Measurements from ENCODE around the gene BBIP1.

BBIP1 gene

DNA sequence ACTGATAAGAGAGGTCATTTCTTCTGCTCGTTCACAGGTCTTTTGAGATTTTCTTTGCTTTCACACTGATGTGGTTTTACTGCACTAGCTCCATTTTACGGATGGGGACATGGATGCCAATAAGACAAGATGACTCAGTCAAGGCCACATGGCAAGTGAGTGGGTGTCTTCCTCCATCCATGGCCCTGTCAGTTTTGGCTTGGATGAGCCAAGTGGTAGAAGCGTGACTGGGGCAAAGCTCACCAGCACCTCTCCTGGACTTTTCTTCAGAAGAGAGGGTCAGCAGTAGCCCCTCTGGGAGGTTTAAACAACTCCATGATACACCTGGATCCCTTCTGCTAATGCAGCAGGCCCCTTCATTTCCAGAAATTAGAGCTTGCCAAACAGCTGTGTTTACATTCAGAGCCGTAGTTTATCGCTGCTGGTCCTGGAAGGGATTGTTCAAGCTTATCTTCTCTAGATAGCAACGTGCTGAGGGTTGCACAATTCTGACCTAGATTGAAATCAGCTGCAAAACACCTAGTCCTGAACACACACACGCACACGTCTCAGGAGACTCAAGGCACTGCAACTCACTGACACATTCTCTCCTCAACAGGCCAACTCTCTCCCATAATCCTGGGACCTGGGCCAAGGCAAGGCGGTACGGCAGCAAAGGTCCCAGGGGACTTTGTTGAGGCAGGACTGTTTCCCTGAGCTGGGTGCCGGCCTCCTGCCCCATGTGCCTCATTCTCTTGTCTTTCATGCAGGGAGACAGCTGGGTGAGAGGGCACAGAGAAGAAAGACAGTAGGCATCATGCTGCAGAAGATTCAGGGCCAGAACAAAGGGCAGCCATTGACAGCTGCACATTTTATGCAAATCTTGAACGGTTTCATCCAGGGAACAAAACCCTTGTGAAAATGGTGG, 61.5 kb downstream of the BBIP1 start:
- TF ChIP-seq, protein P1, sequence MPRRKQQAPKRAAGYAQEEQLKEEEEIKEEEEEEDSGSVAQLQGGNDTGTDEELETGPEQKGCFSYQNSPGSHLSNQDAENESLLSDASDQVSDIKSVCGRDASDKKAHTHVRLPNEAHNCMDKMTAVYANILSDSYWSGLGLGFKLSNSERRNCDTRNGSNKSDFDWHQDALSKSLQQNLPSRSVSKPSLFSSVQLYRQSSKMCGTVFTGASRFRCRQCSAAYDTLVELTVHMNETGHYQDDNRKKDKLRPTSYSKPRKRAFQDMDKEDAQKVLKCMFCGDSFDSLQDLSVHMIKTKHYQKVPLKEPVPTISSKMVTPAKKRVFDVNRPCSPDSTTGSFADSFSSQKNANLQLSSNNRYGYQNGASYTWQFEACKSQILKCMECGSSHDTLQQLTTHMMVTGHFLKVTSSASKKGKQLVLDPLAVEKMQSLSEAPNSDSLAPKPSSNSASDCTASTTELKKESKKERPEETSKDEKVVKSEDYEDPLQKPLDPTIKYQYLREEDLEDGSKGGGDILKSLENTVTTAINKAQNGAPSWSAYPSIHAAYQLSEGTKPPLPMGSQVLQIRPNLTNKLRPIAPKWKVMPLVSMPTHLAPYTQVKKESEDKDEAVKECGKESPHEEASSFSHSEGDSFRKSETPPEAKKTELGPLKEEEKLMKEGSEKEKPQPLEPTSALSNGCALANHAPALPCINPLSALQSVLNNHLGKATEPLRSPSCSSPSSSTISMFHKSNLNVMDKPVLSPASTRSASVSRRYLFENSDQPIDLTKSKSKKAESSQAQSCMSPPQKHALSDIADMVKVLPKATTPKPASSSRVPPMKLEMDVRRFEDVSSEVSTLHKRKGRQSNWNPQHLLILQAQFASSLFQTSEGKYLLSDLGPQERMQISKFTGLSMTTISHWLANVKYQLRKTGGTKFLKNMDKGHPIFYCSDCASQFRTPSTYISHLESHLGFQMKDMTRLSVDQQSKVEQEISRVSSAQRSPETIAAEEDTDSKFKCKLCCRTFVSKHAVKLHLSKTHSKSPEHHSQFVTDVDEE (CRISPR knock-in tag; IDR thresholded peaks at IDR 0.05) = peak; percentile 71
- TF ChIP-seq ARNTL (CRISPR knock-in tag; IDR thresholded peaks at IDR 0.05; ENCODE audit: borderline replicate concordance, low read depth) = no peak
- TF ChIP-seq ZC3H10 (CRISPR knock-in tag; IDR thresholded peaks at IDR 0.05) = no peak
- TF ChIP-seq, protein P2, sequence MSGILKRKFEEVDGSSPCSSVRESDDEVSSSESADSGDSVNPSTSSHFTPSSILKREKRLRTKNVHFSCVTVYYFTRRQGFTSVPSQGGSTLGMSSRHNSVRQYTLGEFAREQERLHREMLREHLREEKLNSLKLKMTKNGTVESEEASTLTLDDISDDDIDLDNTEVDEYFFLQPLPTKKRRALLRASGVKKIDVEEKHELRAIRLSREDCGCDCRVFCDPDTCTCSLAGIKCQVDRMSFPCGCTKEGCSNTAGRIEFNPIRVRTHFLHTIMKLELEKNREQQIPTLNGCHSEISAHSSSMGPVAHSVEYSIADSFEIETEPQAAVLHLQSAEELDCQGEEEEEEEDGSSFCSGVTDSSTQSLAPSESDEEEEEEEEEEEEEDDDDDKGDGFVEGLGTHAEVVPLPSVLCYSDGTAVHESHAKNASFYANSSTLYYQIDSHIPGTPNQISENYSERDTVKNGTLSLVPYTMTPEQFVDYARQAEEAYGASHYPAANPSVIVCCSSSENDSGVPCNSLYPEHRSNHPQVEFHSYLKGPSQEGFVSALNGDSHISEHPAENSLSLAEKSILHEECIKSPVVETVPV (CRISPR knock-in tag; IDR thresholded peaks at IDR 0.05) = no peak
- TF ChIP-seq GLIS3 (CRISPR knock-in tag; IDR thresholded peaks at IDR 0.05) = no peak
- TF ChIP-seq ISL1 (CRISPR knock-in tag; IDR thresholded peaks at IDR 0.05) = no peak
- TF ChIP-seq, protein P3, sequence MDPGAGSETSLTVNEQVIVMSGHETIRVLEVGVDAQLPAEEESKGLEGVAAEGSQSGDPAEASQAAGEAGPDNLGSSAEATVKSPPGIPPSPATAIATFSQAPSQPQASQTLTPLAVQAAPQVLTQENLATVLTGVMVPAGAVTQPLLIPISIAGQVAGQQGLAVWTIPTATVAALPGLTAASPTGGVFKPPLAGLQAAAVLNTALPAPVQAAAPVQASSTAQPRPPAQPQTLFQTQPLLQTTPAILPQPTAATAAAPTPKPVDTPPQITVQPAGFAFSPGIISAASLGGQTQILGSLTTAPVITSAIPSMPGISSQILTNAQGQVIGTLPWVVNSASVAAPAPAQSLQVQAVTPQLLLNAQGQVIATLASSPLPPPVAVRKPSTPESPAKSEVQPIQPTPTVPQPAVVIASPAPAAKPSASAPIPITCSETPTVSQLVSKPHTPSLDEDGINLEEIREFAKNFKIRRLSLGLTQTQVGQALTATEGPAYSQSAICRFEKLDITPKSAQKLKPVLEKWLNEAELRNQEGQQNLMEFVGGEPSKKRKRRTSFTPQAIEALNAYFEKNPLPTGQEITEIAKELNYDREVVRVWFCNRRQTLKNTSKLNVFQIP (CRISPR knock-in tag; IDR thresholded peaks at IDR 0.05; ENCODE audit: borderline replicate concordance, low read depth) = no peak
- TF ChIP-seq RARB (CRISPR knock-in tag; IDR thresholded peaks at IDR 0.05) = no peak
- peak; percentile 56; the same call in 1 of the 2 replicates for TF ChIP-seq TCF4 (CRISPR knock-in tag; IDR thresholded peaks at IDR 0.05; ENCODE audit: borderline replicate concordance)
- TF ChIP-seq ESRRG (CRISPR knock-in tag; IDR thresholded peaks at IDR 0.05) = no peak
- TF ChIP-seq ZNF565 (CRISPR knock-in tag; conservative IDR thresholded peaks at IDR 0.05; ENCODE audit: low read depth) = no peak
- no peak for ATAC-seq

DNA sequence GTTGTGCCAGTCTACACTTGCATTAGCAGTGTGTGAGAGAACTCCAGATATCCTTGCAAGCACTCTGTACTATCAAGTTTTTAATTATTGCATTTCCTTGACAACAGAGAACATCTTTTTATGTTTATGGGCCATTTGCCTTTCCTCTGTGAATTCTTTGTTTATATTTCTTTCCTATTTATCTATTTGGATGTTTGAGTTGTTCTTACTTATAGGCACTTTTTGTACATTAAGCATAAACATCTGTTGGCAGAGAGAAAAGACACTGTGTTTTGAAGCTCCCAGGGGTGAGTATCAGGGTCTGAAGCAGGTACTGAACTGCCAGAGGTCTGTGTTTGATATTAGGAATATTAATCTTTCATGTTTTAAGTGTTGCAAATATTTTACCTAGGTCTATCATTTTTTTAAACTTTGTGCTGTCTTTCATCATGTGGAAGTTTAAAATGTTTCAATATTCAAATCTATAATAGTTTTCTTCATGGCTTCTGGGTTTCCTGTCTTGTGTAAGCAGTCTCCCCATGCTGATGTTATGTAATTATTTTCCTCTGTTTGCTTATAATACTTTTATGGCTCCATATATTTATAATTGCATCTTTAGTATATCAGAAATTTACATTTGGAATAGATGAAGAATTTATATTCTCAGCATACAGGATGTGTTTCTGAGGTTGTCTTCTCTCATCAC, 64.9 kb downstream of the BBIP1 start:
- no peak for ATAC-seq
- TF ChIP-seq GLIS3 (CRISPR knock-in tag; IDR thresholded peaks at IDR 0.05) = no peak

DNA sequence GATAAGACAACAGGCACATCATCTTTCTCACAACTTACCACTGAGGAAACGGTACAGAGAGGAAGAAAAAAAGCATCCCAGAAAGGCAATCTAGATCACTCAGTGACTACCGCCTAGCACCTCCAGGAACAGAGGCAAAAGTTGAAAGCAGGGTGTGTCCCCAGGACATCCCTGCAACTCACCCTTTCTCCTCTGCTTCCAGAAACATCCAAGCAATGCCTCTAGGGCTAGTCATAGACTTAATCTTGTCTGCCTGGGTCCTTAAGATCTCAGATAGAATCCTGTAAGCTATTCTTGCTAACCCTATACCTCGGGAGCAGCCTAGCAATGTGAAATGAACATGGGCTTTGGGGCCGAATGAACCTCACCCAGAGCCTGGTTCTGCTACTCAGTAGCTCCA, 66.0 kb downstream of the BBIP1 start:
- ATAC-seq = no peak

More for the DNA sequence above, 66.0 kb downstream of the BBIP1 start:
- TF ChIP-seq SNAI2 (CRISPR knock-in tag; IDR thresholded peaks at IDR 0.05) (no peak), PPARA (CRISPR knock-in tag; IDR thresholded peaks at IDR 0.05; ENCODE audit: borderline replicate concordance) (no peak), TOX (CRISPR knock-in tag; IDR thresholded peaks at IDR 0.05; ENCODE audit: borderline replicate concordance) (no peak), ZNF8 (CRISPR knock-in tag; IDR thresholded peaks at IDR 0.05) (no peak), ESRRG (CRISPR knock-in tag; IDR thresholded peaks at IDR 0.05) (no peak), RARB (CRISPR knock-in tag; IDR thresholded peaks at IDR 0.05) (no peak), TCF4 (CRISPR knock-in tag; IDR thresholded peaks at IDR 0.05; ENCODE audit: borderline replicate concordance) (no peak), ZFP30 (CRISPR knock-in tag; IDR thresholded peaks at IDR 0.05) (no peak), ZFP3 (CRISPR knock-in tag; IDR thresholded peaks at IDR 0.05) (no peak), CSDC2 (CRISPR knock-in tag; IDR thresholded peaks at IDR 0.05) (no peak), ZC3H10 (CRISPR knock-in tag; IDR thresholded peaks at IDR 0.05) (no peak)
- TF ChIP-seq, protein P3 (CRISPR knock-in tag; IDR thresholded peaks at IDR 0.05; ENCODE audit: borderline replicate concordance, low read depth) = no peak
- TF ChIP-seq, protein P4, sequence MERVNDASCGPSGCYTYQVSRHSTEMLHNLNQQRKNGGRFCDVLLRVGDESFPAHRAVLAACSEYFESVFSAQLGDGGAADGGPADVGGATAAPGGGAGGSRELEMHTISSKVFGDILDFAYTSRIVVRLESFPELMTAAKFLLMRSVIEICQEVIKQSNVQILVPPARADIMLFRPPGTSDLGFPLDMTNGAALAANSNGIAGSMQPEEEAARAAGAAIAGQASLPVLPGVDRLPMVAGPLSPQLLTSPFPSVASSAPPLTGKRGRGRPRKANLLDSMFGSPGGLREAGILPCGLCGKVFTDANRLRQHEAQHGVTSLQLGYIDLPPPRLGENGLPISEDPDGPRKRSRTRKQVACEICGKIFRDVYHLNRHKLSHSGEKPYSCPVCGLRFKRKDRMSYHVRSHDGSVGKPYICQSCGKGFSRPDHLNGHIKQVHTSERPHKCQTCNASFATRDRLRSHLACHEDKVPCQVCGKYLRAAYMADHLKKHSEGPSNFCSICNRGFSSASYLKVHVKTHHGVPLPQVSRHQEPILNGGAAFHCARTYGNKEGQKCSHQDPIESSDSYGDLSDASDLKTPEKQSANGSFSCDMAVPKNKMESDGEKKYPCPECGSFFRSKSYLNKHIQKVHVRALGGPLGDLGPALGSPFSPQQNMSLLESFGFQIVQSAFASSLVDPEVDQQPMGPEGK (CRISPR knock-in tag; IDR thresholded peaks at IDR 0.05; ENCODE audit: borderline replicate concordance) = no peak

Data from SK-N-SH treated with all-trans-retinoic acid at 6 μM for 48 hours (cell line).